Measurements from ENCODE around the gene XRCC3.

XRCC3 gene

DNA sequence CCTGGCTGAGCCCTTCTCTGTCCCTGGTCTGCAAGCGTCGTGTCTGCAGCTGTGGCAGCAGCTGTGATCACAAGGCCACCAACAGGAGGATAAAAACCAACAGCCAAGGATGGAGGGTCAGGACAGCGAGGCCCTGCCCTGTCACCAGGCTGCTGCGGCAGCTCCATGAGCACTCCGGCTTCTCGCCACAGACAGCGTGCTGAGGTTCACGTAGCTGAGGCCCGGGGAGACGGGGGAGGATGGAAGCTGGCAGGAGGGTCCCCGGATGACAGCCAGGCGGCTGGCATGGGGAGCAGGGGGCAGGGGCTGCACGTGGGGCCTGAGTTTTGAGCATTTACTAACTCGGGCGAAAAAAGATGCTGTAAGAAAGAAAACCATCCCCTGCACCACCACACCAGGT, 5.4 kb downstream of the XRCC3 start:
- no peak for TF ChIP-seq CTCF (IDR thresholded peaks at IDR 0.05; ENCODE audit: control extremely low read depth, extremely low read depth, low read depth, missing control alignments)
- ChIA-PET CTCF (no interaction called here), POLR2A (no interaction called here)
- no peak for DNase-seq (ENCODE audit: extremely low spot score)

DNA sequence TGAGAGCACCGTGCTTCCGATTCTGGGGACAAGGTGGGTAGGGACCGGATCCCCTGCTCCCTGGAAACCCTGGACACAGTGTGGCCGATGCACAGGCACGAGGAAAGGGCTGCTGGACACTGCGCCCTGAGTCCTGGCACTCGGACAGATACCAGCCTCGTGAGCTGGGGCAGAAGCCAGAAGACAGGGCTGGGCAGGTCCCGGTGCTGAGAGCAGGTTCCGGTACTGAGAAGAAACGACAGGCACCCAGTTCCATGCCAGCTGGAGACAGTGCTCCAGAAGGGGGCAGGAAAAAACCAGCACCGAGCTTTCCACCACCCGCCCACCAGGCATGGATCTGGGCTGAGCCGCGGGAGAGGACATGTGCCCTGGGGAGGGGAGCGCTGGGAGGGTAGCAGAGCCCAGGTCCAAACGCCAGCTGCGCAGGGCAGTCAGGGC, 6.5 kb downstream of the XRCC3 start:
- ChIA-PET CTCF (no interaction called here), POLR2A (no interaction called here)
- TF ChIP-seq CTCF (IDR thresholded peaks at IDR 0.05; ENCODE audit: control extremely low read depth, extremely low read depth, low read depth, missing control alignments): no peak
- DNase-seq (ENCODE audit: extremely low spot score): no peak

GRCh38 chr14:103707329-103708263, 7.7 kb downstream of the XRCC3 start:
- ChIA-PET CTCF (interaction anchor here (1.6 kb wide), 1 partner anchor 28 kb away, joined by 4 read pairs; no protein-coding TSS in a partner anchor), POLR2A (no interaction called here)
- TF ChIP-seq CTCF (IDR thresholded peaks at IDR 0.05; ENCODE audit: control extremely low read depth, extremely low read depth, low read depth, missing control alignments): no peak
- DNase-seq (ENCODE audit: extremely low spot score): no peak

- ChIA-PET POLR2A (no interaction called here), CTCF (interaction anchor here (1.0 to 1.6 kb wide), 2 partner anchors 10 to 27 kb away, joined by 3 to 4 read pairs; no protein-coding TSS in a partner anchor)
- TF ChIP-seq CTCF (IDR thresholded peaks at IDR 0.05; ENCODE audit: control extremely low read depth, extremely low read depth, low read depth, missing control alignments): no peak
- DNase-seq (ENCODE audit: extremely low spot score): no peak
Observed at GRCh38 chr14:103706551-103707328, 8.5 kb downstream of the XRCC3 start.

DNA sequence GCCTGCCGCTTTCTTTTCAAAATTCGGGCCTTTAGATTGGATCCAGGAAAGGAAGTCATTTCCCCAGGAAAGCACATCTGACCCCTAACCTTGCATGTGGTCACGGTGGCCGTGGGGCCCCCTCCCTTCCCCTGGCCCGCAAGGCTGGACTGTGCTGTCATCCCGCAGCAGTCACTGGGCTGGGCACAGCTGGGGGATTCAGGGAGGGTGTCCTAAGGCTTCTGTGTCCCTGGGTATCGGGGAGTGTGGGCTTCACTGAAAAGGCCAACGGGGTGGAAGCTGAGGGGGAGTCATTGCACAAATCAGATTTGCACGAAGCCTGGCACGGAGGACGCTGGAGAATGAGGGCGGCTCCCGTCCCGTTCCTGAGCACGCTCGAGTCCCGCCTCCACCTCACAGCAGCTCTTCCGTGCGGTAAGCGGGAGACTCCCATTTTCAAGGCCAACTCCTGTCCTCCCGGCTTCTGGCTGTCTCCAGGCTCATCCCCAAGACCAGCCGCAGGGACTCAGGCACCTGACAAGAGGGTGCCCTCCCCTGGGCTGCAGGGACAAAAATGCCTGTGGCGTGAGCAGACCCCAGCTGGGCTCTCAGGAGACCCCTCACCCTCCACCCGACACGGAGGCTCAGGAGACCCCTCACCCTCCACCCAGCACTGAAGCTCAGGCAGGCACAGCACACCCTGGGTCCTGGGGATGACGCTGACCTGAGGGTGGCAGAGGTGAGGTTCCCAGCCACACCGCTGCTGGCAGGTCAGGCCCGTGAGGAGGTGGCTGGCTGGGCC, 9.6 kb downstream of the XRCC3 start:
- POLR2A ChIA-PET: interaction anchor here (0.6 kb wide), 1 partner anchor 23 kb away, joined by 3 read pairs; no protein-coding TSS in a partner anchor
- TF ChIP-seq CTCF (IDR thresholded peaks at IDR 0.05; ENCODE audit: control extremely low read depth, extremely low read depth, low read depth, missing control alignments): no peak

GRCh38 chr14:103705118-103705503, 10.1 kb downstream of the XRCC3 start:
- ChIA-PET CTCF (interaction anchor here (1.0 kb wide), 1 partner anchor 9 kb away, joined by 4 read pairs; no protein-coding TSS in a partner anchor), POLR2A (interaction anchor here (0.6 kb wide), 1 partner anchor 23 kb away, joined by 3 read pairs; no protein-coding TSS in a partner anchor)

More for the DNA sequence above, 9.6 kb downstream of the XRCC3 start:
- no peak for DNase-seq (ENCODE audit: extremely low spot score)
- CTCF ChIA-PET: interaction anchor here (1.0 kb wide), 1 partner anchor 9 kb away, joined by 3 read pairs; no protein-coding TSS in a partner anchor

More at GRCh38 chr14:103705118-103705503, 10.1 kb downstream of the XRCC3 start:
- no peak for TF ChIP-seq CTCF (IDR thresholded peaks at IDR 0.05; ENCODE audit: control extremely low read depth, extremely low read depth, low read depth, missing control alignments)
- no peak for DNase-seq (ENCODE audit: extremely low spot score)

Data from GM10248 (cell line).